GM13976 (cell line): Measurements from ENCODE around the gene RPL18A.

Experiments used
- DNase-seq: peaks from one replicate; pipeline ENCODE4 v3.0.0; 2012; ENCODE audit warnings: low spot score
- CTCF ChIP-seq: IDR thresholded peaks from 2 replicates; pipeline ENCODE4 v1.5.1; 2012; ENCODE audit warnings: borderline replicate concordance, mild to moderate bottlenecking; ENCODE audit not compliant: insufficient read depth; ENCODE audit errors: extremely low read depth, missing control alignments, control extremely low read depth
- in situ Hi-C: fragments of 300-500 bp; cut with MboI; formaldehyde crosslinking; loops from one replicate; pipeline ENCODE4 v1.12.0; 2022; ENCODE audit warnings: low sequenced_read_pairs, mixed read lengths, inconsistent platforms; ENCODE audit not compliant: unreplicated experiment

RPL18A gene

GRCh38 chr19:17834350-17835181, 25.1 kb upstream of the RPL18A start:
- in situ Hi-C loops, result no loop called here
- no peak for DNase-seq
- TF ChIP-seq CTCF, result no peak

- in situ Hi-C loops, result no loop called here
- DNase-seq, result no peak
- no peak for TF ChIP-seq CTCF
Observed at GRCh38 chr19:17835182-17836006, 24.3 kb upstream of the RPL18A start.

- DNase-seq, result no peak
- in situ Hi-C loops, result no loop called here
- TF ChIP-seq CTCF, result no peak
Observed at GRCh38 chr19:17836530-17836929, 23.2 kb upstream of the RPL18A start.

- in situ Hi-C loops, result no loop called here
- no peak for DNase-seq
- no peak for TF ChIP-seq CTCF
Observed at GRCh38 chr19:17837972-17838371, 21.7 kb upstream of the RPL18A start.

GRCh38 chr19:17840019-17840418, 19.7 kb upstream of the RPL18A start:
- in situ Hi-C loops, result no loop called here
- DNase-seq, result no peak
- TF ChIP-seq CTCF, result no peak

GRCh38 chr19:17841371-17841809, 18.3 kb upstream of the RPL18A start:
- no peak for DNase-seq
- in situ Hi-C loops, result no loop called here
- no peak for TF ChIP-seq CTCF
